ENCODE results near the gene NUCB2. TPM values are rescaled to one million over a fixed set of nuclear protein-coding genes. Genes with fewer than 3 reads are reported as not detected.

Gene NUCB2
- total and polyA plus RNA-seq, 10 of the 15 experiments (the other 5 are each of a cell fraction or from before 2014, with no cell fraction given), result 16.0 to 74.1 (median 52.1) TPM

DNA sequence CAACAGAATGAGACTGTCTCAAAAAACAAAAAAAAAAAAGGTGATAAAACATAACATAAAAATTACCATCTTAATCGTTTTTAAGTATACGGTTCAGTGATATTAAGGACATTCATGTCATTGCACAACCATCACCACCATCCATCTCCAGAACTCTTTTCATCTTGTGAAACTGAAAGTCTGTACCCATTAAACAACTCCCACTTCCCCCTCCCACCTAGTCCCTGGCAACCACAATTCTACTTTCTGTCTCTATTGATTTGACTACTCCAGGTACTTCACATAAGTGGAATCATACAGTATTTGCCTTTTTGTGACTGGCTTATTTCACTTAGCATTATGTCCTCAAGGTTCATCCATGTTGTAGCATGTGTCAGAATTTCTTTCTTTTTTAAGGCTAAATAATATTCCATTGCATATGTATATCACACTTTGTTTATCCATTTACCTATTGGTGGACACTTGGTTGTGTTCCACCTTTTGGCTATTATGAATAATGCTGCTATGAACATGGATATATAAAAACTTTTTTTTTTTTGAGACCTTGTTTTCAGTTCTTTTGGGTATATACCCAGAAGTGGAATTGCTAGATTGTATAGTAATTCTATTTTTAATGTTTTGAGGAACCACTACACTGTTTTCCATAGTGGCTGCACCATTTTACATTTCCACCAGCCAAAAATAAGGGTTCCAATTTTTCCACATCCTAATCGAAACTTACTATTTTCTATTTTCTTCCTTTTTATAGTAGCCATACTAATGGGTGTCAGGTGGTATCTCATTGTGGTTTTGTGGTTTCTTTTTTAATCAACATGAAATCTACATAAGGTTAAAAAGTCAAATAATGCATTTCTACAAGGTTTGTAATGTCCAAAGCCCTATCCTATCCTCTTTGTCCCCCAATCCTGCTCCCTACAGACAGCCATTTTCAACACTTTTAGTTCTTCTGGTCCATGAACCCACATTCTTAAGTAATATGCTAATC, 45.4 kb upstream of the NUCB2 start (continued):
- TF ChIP-seq, protein P1, sequence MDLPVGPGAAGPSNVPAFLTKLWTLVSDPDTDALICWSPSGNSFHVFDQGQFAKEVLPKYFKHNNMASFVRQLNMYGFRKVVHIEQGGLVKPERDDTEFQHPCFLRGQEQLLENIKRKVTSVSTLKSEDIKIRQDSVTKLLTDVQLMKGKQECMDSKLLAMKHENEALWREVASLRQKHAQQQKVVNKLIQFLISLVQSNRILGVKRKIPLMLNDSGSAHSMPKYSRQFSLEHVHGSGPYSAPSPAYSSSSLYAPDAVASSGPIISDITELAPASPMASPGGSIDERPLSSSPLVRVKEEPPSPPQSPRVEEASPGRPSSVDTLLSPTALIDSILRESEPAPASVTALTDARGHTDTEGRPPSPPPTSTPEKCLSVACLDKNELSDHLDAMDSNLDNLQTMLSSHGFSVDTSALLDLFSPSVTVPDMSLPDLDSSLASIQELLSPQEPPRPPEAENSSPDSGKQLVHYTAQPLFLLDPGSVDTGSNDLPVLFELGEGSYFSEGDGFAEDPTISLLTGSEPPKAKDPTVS (IDR thresholded peaks at IDR 0.05; ENCODE audit: low read depth, low read length), result no peak
- TF ChIP-seq CHD1 (IDR thresholded peaks at IDR 0.05; ENCODE audit: low read depth, low read length) (no peak), TCF7 (IDR thresholded peaks at IDR 0.05; ENCODE audit: borderline replicate concordance) (peak; percentile 98), WRNIP1 (IDR thresholded peaks at IDR 0.05; ENCODE audit: borderline replicate concordance, low read depth, low read length) (no peak), SIN3A (IDR thresholded peaks at IDR 0.05; ENCODE audit: low read depth, low read length) (no peak), IRF4 (IDR thresholded peaks at IDR 0.05; ENCODE audit: low read depth, low read length) (peak; percentile 95), NR2F1 (conservative IDR thresholded peaks at IDR 0.05) (peak; percentile 75), TBL1XR1 (IDR thresholded peaks at IDR 0.05; ENCODE audit: low read depth, low read length) (peak; percentile 84; the same call in 1 of the 2 replicates), POLR2AphosphoS5 (IDR thresholded peaks at IDR 0.05; ENCODE audit: low read length) (no peak), TARDBP (IDR thresholded peaks at IDR 0.05; ENCODE audit: borderline replicate concordance) (no peak), HDAC6 (IDR thresholded peaks at IDR 0.05; ENCODE audit: unreplicated experiment) (no peak), USF2 (IDR thresholded peaks at IDR 0.05; ENCODE audit: borderline replicate concordance, low read depth, low read length) (no peak), NRF1 (conservative IDR thresholded peaks at IDR 0.05; ENCODE audit: low read depth, low read length) (no peak), NBN (IDR thresholded peaks at IDR 0.05) (peak; percentile 90)
- TF ChIP-seq, protein P2, sequence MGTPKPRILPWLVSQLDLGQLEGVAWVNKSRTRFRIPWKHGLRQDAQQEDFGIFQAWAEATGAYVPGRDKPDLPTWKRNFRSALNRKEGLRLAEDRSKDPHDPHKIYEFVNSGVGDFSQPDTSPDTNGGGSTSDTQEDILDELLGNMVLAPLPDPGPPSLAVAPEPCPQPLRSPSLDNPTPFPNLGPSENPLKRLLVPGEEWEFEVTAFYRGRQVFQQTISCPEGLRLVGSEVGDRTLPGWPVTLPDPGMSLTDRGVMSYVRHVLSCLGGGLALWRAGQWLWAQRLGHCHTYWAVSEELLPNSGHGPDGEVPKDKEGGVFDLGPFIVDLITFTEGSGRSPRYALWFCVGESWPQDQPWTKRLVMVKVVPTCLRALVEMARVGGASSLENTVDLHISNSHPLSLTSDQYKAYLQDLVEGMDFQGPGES (IDR thresholded peaks at IDR 0.05), result no peak
- TF ChIP-seq, protein P3, sequence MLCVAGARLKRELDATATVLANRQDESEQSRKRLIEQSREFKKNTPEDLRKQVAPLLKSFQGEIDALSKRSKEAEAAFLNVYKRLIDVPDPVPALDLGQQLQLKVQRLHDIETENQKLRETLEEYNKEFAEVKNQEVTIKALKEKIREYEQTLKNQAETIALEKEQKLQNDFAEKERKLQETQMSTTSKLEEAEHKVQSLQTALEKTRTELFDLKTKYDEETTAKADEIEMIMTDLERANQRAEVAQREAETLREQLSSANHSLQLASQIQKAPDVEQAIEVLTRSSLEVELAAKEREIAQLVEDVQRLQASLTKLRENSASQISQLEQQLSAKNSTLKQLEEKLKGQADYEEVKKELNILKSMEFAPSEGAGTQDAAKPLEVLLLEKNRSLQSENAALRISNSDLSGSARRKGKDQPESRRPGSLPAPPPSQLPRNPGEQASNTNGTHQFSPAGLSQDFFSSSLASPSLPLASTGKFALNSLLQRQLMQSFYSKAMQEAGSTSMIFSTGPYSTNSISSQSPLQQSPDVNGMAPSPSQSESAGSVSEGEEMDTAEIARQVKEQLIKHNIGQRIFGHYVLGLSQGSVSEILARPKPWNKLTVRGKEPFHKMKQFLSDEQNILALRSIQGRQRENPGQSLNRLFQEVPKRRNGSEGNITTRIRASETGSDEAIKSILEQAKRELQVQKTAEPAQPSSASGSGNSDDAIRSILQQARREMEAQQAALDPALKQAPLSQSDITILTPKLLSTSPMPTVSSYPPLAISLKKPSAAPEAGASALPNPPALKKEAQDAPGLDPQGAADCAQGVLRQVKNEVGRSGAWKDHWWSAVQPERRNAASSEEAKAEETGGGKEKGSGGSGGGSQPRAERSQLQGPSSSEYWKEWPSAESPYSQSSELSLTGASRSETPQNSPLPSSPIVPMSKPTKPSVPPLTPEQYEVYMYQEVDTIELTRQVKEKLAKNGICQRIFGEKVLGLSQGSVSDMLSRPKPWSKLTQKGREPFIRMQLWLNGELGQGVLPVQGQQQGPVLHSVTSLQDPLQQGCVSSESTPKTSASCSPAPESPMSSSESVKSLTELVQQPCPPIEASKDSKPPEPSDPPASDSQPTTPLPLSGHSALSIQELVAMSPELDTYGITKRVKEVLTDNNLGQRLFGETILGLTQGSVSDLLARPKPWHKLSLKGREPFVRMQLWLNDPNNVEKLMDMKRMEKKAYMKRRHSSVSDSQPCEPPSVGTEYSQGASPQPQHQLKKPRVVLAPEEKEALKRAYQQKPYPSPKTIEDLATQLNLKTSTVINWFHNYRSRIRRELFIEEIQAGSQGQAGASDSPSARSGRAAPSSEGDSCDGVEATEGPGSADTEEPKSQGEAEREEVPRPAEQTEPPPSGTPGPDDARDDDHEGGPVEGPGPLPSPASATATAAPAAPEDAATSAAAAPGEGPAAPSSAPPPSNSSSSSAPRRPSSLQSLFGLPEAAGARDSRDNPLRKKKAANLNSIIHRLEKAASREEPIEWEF (IDR thresholded peaks at IDR 0.05; ENCODE audit: insufficient replicate concordance, low read depth, low read length), result no peak
- TF ChIP-seq, protein P4, sequence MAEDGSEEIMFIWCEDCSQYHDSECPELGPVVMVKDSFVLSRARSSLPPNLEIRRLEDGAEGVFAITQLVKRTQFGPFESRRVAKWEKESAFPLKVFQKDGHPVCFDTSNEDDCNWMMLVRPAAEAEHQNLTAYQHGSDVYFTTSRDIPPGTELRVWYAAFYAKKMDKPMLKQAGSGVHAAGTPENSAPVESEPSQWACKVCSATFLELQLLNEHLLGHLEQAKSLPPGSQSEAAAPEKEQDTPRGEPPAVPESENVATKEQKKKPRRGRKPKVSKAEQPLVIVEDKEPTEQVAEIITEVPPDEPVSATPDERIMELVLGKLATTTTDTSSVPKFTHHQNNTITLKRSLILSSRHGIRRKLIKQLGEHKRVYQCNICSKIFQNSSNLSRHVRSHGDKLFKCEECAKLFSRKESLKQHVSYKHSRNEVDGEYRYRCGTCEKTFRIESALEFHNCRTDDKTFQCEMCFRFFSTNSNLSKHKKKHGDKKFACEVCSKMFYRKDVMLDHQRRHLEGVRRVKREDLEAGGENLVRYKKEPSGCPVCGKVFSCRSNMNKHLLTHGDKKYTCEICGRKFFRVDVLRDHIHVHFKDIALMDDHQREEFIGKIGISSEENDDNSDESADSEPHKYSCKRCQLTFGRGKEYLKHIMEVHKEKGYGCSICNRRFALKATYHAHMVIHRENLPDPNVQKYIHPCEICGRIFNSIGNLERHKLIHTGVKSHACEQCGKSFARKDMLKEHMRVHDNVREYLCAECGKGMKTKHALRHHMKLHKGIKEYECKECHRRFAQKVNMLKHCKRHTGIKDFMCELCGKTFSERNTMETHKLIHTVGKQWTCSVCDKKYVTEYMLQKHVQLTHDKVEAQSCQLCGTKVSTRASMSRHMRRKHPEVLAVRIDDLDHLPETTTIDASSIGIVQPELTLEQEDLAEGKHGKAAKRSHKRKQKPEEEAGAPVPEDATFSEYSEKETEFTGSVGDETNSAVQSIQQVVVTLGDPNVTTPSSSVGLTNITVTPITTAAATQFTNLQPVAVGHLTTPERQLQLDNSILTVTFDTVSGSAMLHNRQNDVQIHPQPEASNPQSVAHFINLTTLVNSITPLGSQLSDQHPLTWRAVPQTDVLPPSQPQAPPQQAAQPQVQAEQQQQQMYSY (CRISPR knock-in tag; IDR thresholded peaks at IDR 0.05), result no peak

Measured in GM12878 (cell line).